SU-DHL-6 (cell line): ENCODE measurements around the gene ALCAM.

Experiments
- H2AFZ ChIP-seq: fragments of 200-600 bp; sonication (generic); 2 replicates; pipeline ENCODE4 v1.6.1; 2014; ENCODE audit warnings: low read depth, mild to moderate bottlenecking, moderate library complexity, mixed read lengths, antibody characterized with exemption, low read length; ENCODE audit not compliant: severe bottlenecking
- H3F3A ChIP-seq: fragments of 200-600 bp; shearing (Covaris generic); 2 replicates; pipeline ENCODE4 v1.6.0; 2016; ENCODE audit warnings: antibody characterized with exemption, mild to moderate bottlenecking; ENCODE audit not compliant: insufficient read depth
- H3K27ac ChIP-seq: fragments of 200-600 bp; sonication (generic); 2 replicates; pipeline ENCODE4 v1.5.1; 2016; ENCODE audit warnings: low read depth, mild to moderate bottlenecking, low read length, moderate library complexity, mixed read lengths
- H3K27me3 ChIP-seq: fragments of 200-600 bp; sonication (generic), shearing (Covaris generic); 2 replicates; pipeline ENCODE4 v1.6.0; 2014; ENCODE audit warnings: mild to moderate bottlenecking, low read length
- H3K36me3 ChIP-seq: fragments of 200-600 bp; sonication (generic); 2 replicates; pipeline ENCODE4 v1.6.1; 2014; ENCODE audit warnings: mild to moderate bottlenecking, low read length, mixed read lengths
- H3K4me2 ChIP-seq: fragments of 300-600, 200-600 bp; shearing (Covaris generic), sonication (generic); 2 replicates; pipeline ENCODE4 v1.6.0; 2014; ENCODE audit warnings: low read length, low read depth, mild to moderate bottlenecking; ENCODE audit not compliant: poor library complexity, severe bottlenecking
- H3K4me3 ChIP-seq: fragments of 200-600 bp; sonication (generic); 2 replicates; pipeline ENCODE4 v1.5.1; 2014; ENCODE audit warnings: antibody characterized with exemption, low read length, mild to moderate bottlenecking, mixed read lengths; ENCODE audit not compliant: insufficient read depth, poor library complexity, severe bottlenecking
- H3K79me2 ChIP-seq: fragments of 200-600 bp; sonication (generic); 2 replicates; pipeline ENCODE4 v1.6.1; 2014; ENCODE audit warnings: mild to moderate bottlenecking, low read length, moderate library complexity; ENCODE audit not compliant: insufficient read depth
- H3K9ac ChIP-seq: fragments of 200-600 bp; sonication (generic); 2 replicates; pipeline ENCODE4 v1.7.0; 2014; ENCODE audit warnings: mild to moderate bottlenecking, low read length
- H3K9me2 ChIP-seq: fragments of 200-600 bp; sonication (generic); replicated peaks from 2 replicates; pipeline ENCODE4 v1.6.1; 2014; ENCODE audit warnings: low read length; ENCODE audit not compliant: insufficient read depth
- H3K9me3 ChIP-seq: fragments of 200-600 bp; sonication (generic); 2 replicates; pipeline ENCODE4 v1.6.1; 2014; ENCODE audit warnings: low read length, mixed read lengths; ENCODE audit not compliant: insufficient read depth
- H4K20me1 ChIP-seq: fragments of 200-600 bp; sonication (generic); 2 replicates; pipeline ENCODE4 v1.6.1; 2014; ENCODE audit warnings: low read depth, mild to moderate bottlenecking, antibody characterized with exemption, low read length, moderate library complexity, mixed read lengths
- CTCF ChIP-seq: fragments of 200-600 bp; sonication (generic); IDR thresholded peaks from one replicate; pipeline ENCODE4 v1.5.1; 2017; ENCODE audit warnings: antibody characterized with exemption, mild to moderate bottlenecking, low read length, moderate library complexity; ENCODE audit not compliant: insufficient read depth, poor library complexity, severe bottlenecking
- EZH2phosphoT487 ChIP-seq: fragments of 200-600 bp; sonication (generic), shearing (Covaris generic); conservative IDR thresholded peaks from 2 replicates; pipeline ENCODE4 v1.6.1; 2018; ENCODE audit warnings: mild to moderate bottlenecking, antibody characterized with exemption, low read length, moderate library complexity, mixed read lengths

The ALCAM gene

GRCh38 chr3:105353485-105354161 lies 13.1 kb upstream of the ALCAM start:
- Histone ChIP-seq H3K79me2 (no peaks in the 10 kb centered on the region), H3K4me2 (no peak overlapping the region), H3F3A (no peaks in the 10 kb centered on the region), H3K9me3 (no peaks in the 10 kb centered on the region), H3K27me3 (no peaks in the 10 kb centered on the region), H3K27ac (no peak overlapping the region), H4K20me1 (no peaks in the 10 kb centered on the region), H3K36me3 (no peaks in the 10 kb centered on the region), H3K9me2 (no peaks in the 10 kb centered on the region), H3K4me3 (no peak overlapping the region), H3K9ac (no peak overlapping the region), H2AFZ (no peak overlapping the region)
- TF ChIP-seq CTCF (no peak), EZH2phosphoT487 (no peak)

- H3K4me3 ChIP-seq, result no peak overlapping the region
- no peak overlapping the region for H3K27ac ChIP-seq
- no peaks in the 10 kb centered on the region for H3K36me3 ChIP-seq
- no peaks in the 10 kb centered on the region for H3F3A ChIP-seq
- H3K9ac ChIP-seq, result no peak overlapping the region
- H4K20me1 ChIP-seq, result no peaks in the 10 kb centered on the region
- no peak overlapping the region for H3K4me2 ChIP-seq
- H2AFZ ChIP-seq, result no peak overlapping the region
- H3K9me3 ChIP-seq, result no peaks in the 10 kb centered on the region
- TF ChIP-seq EZH2phosphoT487 (no peak), CTCF (no peak)
- H3K27me3 ChIP-seq, result no peaks in the 10 kb centered on the region
- no peaks in the 10 kb centered on the region for H3K9me2 ChIP-seq
- no peaks in the 10 kb centered on the region for H3K79me2 ChIP-seq
Observed at GRCh38 chr3:105354429-105354828, 12.3 kb upstream of the ALCAM start.

- Histone ChIP-seq H3K4me2 (no peak overlapping the region), H3K79me2 (no peaks in the 10 kb centered on the region), H3K9me3 (no peaks in the 10 kb centered on the region), H4K20me1 (no peaks in the 10 kb centered on the region), H3K27ac (no peak overlapping the region), H3K36me3 (no peaks in the 10 kb centered on the region), H2AFZ (no peak overlapping the region), H3K9ac (no peak overlapping the region), H3F3A (no peaks in the 10 kb centered on the region), H3K9me2 (no peaks in the 10 kb centered on the region), H3K27me3 (no peaks in the 10 kb centered on the region), H3K4me3 (no peak overlapping the region)
- TF ChIP-seq EZH2phosphoT487 (no peak), CTCF (no peak)
Observed at GRCh38 chr3:105355408-105356061, 11.2 kb upstream of the ALCAM start.
